Keratinocyte (primary cell): ENCODE results near the gene KIAA1217.

Experiments used
- CTCF ChIP-seq, 3 experiments: IDR thresholded peaks in 1 of 3; conservative IDR thresholded peaks in 1 of 3; optimal IDR thresholded peaks in 1 of 3; 2 replicates in 2 of 3; 3 replicates in 1 of 3; pipeline versions ENCODE3 to v1.5.1; 2011; ENCODE audit warnings: low read length in 3 of 3, mild to moderate bottlenecking in 3 of 3, moderate library complexity in 2 of 3, control low read depth in 1 of 3, inconsistent platforms in 1 of 3; ENCODE audit not compliant: insufficient read depth in 2 of 3; ENCODE audit errors: extremely low read depth in 1 of 3
- EZH2 ChIP-seq: IDR thresholded peaks from one replicate; pipeline ENCODE4 v1.6.1; 2012; ENCODE audit warnings: inconsistent platforms, mild to moderate bottlenecking, low read length, moderate library complexity

- TF ChIP-seq CTCF (optimal IDR thresholded peaks at IDR 0.05 in 1 of 3, IDR thresholded peaks at IDR 0.05 in 1 of 3, conservative IDR thresholded peaks at IDR 0.05 in 1 of 3; ENCODE audit: extremely low read depth in 1 of 3, insufficient read depth in 2 of 3, low read length in 3 of 3) (no peak), EZH2 (no peak)
Measured at GRCh38 chr10:24344279-24344678, 135.3 kb downstream of the KIAA1217 start.
